ENCODE data around the gene ELF2. TPM values are rescaled to one million over a fixed set of nuclear protein-coding genes. Genes with fewer than 3 reads are reported as not detected.
A peak's percentile ranks its signal among the peaks of the same experiment; 100 is the strongest.
"Not testable (repeated sequence)": the region's sequence is repeated elsewhere in the genome, so short reads cannot be mapped to it uniquely, and the experiment has no call there.

The ELF2 gene
- total RNA-seq, 1 experiment from 2014 or later = 44.6 TPM

- POLR2A ChIA-PET = no interaction called here
- no peaks in the 10 kb centered on the region for H3K36me3 Mint-ChIP-seq
- TF ChIP-seq SP1 (CRISPR knock-in tag; conservative IDR thresholded peaks at IDR 0.05) (no peak), ARID4B (CRISPR knock-in tag; IDR thresholded peaks at IDR 0.05; ENCODE audit: borderline replicate concordance) (no peak), ZNF671 (CRISPR knock-in tag; IDR thresholded peaks at IDR 0.05) (no peak), NR1H2 (CRISPR knock-in tag; IDR thresholded peaks at IDR 0.05) (no peak), MYBL2 (CRISPR knock-in tag; IDR thresholded peaks at IDR 0.05) (no peak), MXD4 (CRISPR knock-in tag; IDR thresholded peaks at IDR 0.05; ENCODE audit: borderline replicate concordance) (no peak), ATF6 (CRISPR knock-in tag; IDR thresholded peaks at IDR 0.05) (no peak), SOX15 (CRISPR knock-in tag; IDR thresholded peaks at IDR 0.05) (no peak), RELA (CRISPR knock-in tag; IDR thresholded peaks at IDR 0.05; ENCODE audit: borderline replicate concordance) (no peak), ELF4 (CRISPR knock-in tag; IDR thresholded peaks at IDR 0.05; ENCODE audit: low read depth) (no peak), CREM (CRISPR knock-in tag; IDR thresholded peaks at IDR 0.05) (no peak), ZNF423 (CRISPR knock-in tag; IDR thresholded peaks at IDR 0.05) (no peak)
- TF ChIP-seq, protein P1, sequence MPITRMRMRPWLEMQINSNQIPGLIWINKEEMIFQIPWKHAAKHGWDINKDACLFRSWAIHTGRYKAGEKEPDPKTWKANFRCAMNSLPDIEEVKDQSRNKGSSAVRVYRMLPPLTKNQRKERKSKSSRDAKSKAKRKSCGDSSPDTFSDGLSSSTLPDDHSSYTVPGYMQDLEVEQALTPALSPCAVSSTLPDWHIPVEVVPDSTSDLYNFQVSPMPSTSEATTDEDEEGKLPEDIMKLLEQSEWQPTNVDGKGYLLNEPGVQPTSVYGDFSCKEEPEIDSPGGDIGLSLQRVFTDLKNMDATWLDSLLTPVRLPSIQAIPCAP (CRISPR knock-in tag; IDR thresholded peaks at IDR 0.05) = no peak
- DNase-seq (ENCODE audit: low spot score) (no peak), ATAC-seq (no peak)
- no peak overlapping the region for H3K27ac Mint-ChIP-seq
- no peak overlapping the region for H3K4me3 Mint-ChIP-seq
- H3K27me3 Mint-ChIP-seq (ENCODE audit: low read depth) = no peaks in the 10 kb centered on the region
- H3K4me1 Mint-ChIP-seq = peaks cover 14% of the 10 kb centered on the region
- H3K9me3 Mint-ChIP-seq = peaks cover 3% of the 10 kb centered on the region
- CTCF ChIA-PET = no interaction called here
Measured at GRCh38 chr4:139202991-139203390, 26.0 kb upstream of the ELF2 start.

GRCh38 chr4:139200506-139200905 lies 23.5 kb upstream of the ELF2 start:
- H3K36me3 Mint-ChIP-seq = peaks cover 10% of the 10 kb centered on the region
- no peak overlapping the region for H3K27ac Mint-ChIP-seq
- DNase-seq (ENCODE audit: low spot score) (no peak), ATAC-seq (no peak)
- H3K9me3 Mint-ChIP-seq = peaks cover 20% of the 10 kb centered on the region
- H3K4me1 Mint-ChIP-seq = peaks cover 10% of the 10 kb centered on the region
- H3K4me3 Mint-ChIP-seq = no peak overlapping the region
- TF ChIP-seq, protein P2, sequence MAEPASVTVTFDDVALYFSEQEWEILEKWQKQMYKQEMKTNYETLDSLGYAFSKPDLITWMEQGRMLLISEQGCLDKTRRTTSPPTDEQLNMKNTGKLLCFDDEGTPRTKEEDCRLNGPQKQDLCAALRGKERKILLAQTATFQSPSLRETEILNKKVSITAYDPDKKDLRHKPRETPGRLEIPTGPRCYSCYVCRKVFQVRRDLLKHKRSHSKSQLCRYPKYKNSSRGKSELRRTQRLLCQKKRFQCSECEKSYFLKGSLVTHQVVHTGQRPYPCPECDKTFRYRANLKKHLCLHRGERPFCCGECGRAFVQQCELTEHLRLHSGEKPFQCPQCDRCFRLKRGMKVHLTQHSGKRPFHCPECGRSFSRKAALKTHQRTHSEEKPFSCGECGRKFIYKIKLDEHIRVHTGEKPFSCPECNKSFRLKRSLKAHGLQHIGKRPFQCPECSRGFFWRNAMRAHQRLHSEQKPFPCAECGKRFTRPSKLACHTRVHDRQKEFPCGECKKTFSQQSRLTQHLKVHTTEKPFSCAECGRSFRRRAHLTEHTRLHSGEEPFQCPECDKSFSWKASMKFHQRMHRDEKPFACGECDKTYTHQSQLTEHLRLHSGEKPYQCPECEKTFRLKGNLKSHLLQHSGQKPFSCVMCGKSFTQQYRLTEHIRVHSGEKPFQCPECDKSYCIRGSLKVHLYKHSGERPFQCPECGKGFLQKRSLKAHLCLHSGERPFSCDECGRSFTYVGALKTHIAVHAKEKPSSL (CRISPR knock-in tag; conservative IDR thresholded peaks at IDR 0.05) = no peak
- ChIA-PET CTCF (interaction anchor here (0.6 kb wide), 2 partner anchors 20 to 297 kb away, joined by 3 read pairs; no protein-coding TSS in a partner anchor), POLR2A (no interaction called here)
- H3K27me3 Mint-ChIP-seq (ENCODE audit: low read depth) = no peaks in the 10 kb centered on the region

GRCh38 chr4:139200102-139200501 lies 23.1 kb upstream of the ELF2 start:
- Mint-ChIP-seq H3K4me1 (peaks cover 10% of the 10 kb centered on the region), H3K36me3 (peaks cover 10% of the 10 kb centered on the region), H3K27me3 (ENCODE audit: low read depth) (no peaks in the 10 kb centered on the region), H3K4me3 (no peak overlapping the region), H3K27ac (no peak overlapping the region), H3K9me3 (peaks cover 20% of the 10 kb centered on the region)
- DNase-seq (ENCODE audit: low spot score) (no peak), ATAC-seq (no peak)
- TF ChIP-seq, protein P3, sequence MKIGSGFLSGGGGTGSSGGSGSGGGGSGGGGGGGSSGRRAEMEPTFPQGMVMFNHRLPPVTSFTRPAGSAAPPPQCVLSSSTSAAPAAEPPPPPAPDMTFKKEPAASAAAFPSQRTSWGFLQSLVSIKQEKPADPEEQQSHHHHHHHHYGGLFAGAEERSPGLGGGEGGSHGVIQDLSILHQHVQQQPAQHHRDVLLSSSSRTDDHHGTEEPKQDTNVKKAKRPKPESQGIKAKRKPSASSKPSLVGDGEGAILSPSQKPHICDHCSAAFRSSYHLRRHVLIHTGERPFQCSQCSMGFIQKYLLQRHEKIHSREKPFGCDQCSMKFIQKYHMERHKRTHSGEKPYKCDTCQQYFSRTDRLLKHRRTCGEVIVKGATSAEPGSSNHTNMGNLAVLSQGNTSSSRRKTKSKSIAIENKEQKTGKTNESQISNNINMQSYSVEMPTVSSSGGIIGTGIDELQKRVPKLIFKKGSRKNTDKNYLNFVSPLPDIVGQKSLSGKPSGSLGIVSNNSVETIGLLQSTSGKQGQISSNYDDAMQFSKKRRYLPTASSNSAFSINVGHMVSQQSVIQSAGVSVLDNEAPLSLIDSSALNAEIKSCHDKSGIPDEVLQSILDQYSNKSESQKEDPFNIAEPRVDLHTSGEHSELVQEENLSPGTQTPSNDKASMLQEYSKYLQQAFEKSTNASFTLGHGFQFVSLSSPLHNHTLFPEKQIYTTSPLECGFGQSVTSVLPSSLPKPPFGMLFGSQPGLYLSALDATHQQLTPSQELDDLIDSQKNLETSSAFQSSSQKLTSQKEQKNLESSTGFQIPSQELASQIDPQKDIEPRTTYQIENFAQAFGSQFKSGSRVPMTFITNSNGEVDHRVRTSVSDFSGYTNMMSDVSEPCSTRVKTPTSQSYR (CRISPR knock-in tag; IDR thresholded peaks at IDR 0.05) = no peak
- TF ChIP-seq, protein P4, sequence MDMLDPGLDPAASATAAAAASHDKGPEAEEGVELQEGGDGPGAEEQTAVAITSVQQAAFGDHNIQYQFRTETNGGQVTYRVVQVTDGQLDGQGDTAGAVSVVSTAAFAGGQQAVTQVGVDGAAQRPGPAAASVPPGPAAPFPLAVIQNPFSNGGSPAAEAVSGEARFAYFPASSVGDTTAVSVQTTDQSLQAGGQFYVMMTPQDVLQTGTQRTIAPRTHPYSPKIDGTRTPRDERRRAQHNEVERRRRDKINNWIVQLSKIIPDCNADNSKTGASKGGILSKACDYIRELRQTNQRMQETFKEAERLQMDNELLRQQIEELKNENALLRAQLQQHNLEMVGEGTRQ (CRISPR knock-in tag; IDR thresholded peaks at IDR 0.05) = no peak
- ChIA-PET POLR2A (no interaction called here), CTCF (interaction anchor here (0.6 kb wide), 2 partner anchors 20 to 298 kb away, joined by 3 read pairs; no protein-coding TSS in a partner anchor)

- H3K27me3 Mint-ChIP-seq (ENCODE audit: low read depth); DNase-seq (ENCODE audit: low spot score); ATAC-seq; POLR2A ChIA-PET; H3K4me3 Mint-ChIP-seq: not testable (repeated sequence)
- Mint-ChIP-seq H3K9me3 (peaks cover 25% of the 10 kb centered on the region), H3K36me3 (peaks cover 10% of the 10 kb centered on the region), H3K27ac (0 out of 2 replicates have a peak overlapping the region, but pooled peaks have one; percentile 46), H3K4me1 (peaks cover 10% of the 10 kb centered on the region)
- CTCF ChIA-PET = interaction anchor here (1.0 kb wide), 1 partner anchor 20 kb away, joined by 3 read pairs; the partner anchor contains the start of gene ELF2
Measured at GRCh38 chr4:139197214-139197613, 20.2 kb upstream of the ELF2 start.

All from WTC11 (cell line).